Keratinocyte (primary cell): ENCODE results near the gene FOCAD.

Source experiments
- CTCF ChIP-seq, 3 experiments: IDR thresholded peaks in 1 of 3; conservative IDR thresholded peaks in 1 of 3; optimal IDR thresholded peaks in 1 of 3; 2 replicates in 2 of 3; 3 replicates in 1 of 3; pipeline versions ENCODE3 to v1.5.1; 2011; ENCODE audit warnings: low read length in 3 of 3, mild to moderate bottlenecking in 3 of 3, moderate library complexity in 2 of 3, control low read depth in 1 of 3, inconsistent platforms in 1 of 3; ENCODE audit not compliant: insufficient read depth in 2 of 3; ENCODE audit errors: extremely low read depth in 1 of 3
- EZH2 ChIP-seq: IDR thresholded peaks from one replicate; pipeline ENCODE4 v1.6.1; 2012; ENCODE audit warnings: inconsistent platforms, mild to moderate bottlenecking, low read length, moderate library complexity

DNA sequence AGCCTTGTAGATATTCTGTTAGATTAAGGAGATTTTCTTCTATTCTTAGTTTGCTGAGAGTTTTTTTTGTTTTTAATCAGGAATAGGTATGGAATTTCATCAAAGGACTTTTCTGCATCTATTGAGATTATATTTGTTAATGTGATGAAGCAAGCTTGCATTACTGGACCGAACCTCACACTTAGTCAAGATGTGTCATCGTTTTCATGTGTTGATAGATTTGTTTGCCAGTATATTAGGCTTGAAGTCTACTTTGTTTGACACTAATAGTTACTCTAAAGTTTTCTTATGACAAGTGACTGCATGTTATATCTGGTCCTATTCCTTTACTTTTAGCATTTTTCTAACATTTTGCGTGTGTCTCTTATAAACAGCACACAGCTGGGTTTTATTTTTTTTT, 359.8 kb downstream of the FOCAD start:
- TF ChIP-seq EZH2 (no peak), CTCF (optimal IDR thresholded peaks at IDR 0.05 in 1 of 3, IDR thresholded peaks at IDR 0.05 in 1 of 3, conservative IDR thresholded peaks at IDR 0.05 in 1 of 3; ENCODE audit: extremely low read depth in 1 of 3, insufficient read depth in 2 of 3, low read length in 3 of 3) (no peak)
